Fibroblast of mammary gland (primary cell): ENCODE measurements around the gene C4orf36.

Experiments used
- DNase-seq: peaks from one replicate; pipeline ENCODE4 v3.0.0-alpha.2; 2010; ENCODE audit warnings: low read depth
- H3K4me3 ChIP-seq: 2 replicates; pipeline ENCODE4 v1.5.1; 2011; ENCODE audit warnings: low read depth, mild to moderate bottlenecking, low read length, moderate library complexity; ENCODE audit not compliant: control insufficient read depth
- TF ChIP-seq, protein P1 (sequence below): conservative IDR thresholded peaks from 2 replicates; pipeline ENCODE4 v1.5.1; 2011; ENCODE audit warnings: low read depth, low read length, inconsistent platforms; ENCODE audit not compliant: control insufficient read depth, insufficient read depth

The C4orf36 gene

GRCh38 chr4:86831262-86832130, 60.7 kb downstream of the C4orf36 start:
- H3K4me3 ChIP-seq: no peak overlapping the region
- TF ChIP-seq, protein P1, sequence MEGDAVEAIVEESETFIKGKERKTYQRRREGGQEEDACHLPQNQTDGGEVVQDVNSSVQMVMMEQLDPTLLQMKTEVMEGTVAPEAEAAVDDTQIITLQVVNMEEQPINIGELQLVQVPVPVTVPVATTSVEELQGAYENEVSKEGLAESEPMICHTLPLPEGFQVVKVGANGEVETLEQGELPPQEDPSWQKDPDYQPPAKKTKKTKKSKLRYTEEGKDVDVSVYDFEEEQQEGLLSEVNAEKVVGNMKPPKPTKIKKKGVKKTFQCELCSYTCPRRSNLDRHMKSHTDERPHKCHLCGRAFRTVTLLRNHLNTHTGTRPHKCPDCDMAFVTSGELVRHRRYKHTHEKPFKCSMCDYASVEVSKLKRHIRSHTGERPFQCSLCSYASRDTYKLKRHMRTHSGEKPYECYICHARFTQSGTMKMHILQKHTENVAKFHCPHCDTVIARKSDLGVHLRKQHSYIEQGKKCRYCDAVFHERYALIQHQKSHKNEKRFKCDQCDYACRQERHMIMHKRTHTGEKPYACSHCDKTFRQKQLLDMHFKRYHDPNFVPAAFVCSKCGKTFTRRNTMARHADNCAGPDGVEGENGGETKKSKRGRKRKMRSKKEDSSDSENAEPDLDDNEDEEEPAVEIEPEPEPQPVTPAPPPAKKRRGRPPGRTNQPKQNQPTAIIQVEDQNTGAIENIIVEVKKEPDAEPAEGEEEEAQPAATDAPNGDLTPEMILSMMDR: no peak
- DNase-seq: peak; percentile 91
